Thyroid gland (tissue), 4 donors: ENCODE data around the gene TAS1R2. TPM values are rescaled to one million over a fixed set of nuclear protein-coding genes. Genes with fewer than 3 reads are reported as not detected.

ENCODE experiments used
- DNase-seq, 2 donors: peaks; one replicate each; pipeline ENCODE4 v3.0.0-alpha.2; 2019
- H3K27ac ChIP-seq, 3 donors: fragments of 200-600 bp; sonication (generic); 1 replicate in 2 of 3; 2 replicates in 1 of 3; pipeline ENCODE4 v1.5.1; 2016 to 2019; ENCODE audit warnings: mild to moderate bottlenecking in 1 of 3, moderate library complexity in 1 of 3
- H3K27me3 ChIP-seq: fragments of 200-600 bp; sonication (generic); one replicate; pipeline ENCODE4 v1.5.1; 2019
- H3K36me3 ChIP-seq, 2 donors: fragments of 200-600 bp; sonication (generic); one replicate each; pipeline ENCODE4 v1.5.1; 2016 to 2019
- H3K4me1 ChIP-seq, 2 donors: fragments of 200-600 bp; sonication (generic); one replicate each; pipeline ENCODE4 v1.5.1; 2017 to 2019
- H3K4me3 ChIP-seq, 3 donors: fragments of 200-600 bp; sonication (generic); replicated peaks in 1 of 3; 1 replicate in 2 of 3; 2 replicates in 1 of 3; pipeline ENCODE4 v1.5.1; 2016; ENCODE audit warnings: mild to moderate bottlenecking in 1 of 3
- H3K9me3 ChIP-seq: fragments of 200-600 bp; sonication (generic); one replicate; pipeline ENCODE4 v1.5.1; 2017
- CTCF ChIP-seq, 6 experiments: fragments of 200-600 bp in 3 of 6; fragments of 450-650 bp in 3 of 6; sonication (generic) in 3 of 6; IDR thresholded peaks; one replicate each; pipeline ENCODE4 v1.5.1; 2016 to 2019; ENCODE audit warnings: antibody characterized with exemption in 6 of 6, mild to moderate bottlenecking in 2 of 6, inconsistent platforms in 1 of 6, moderate library complexity in 1 of 6
- POLR2A ChIP-seq, 2 donors: fragments of 450-650 bp; IDR thresholded peaks; one replicate each; pipeline ENCODE4 v1.6.1; 2017; ENCODE audit warnings: antibody characterized with exemption in 2 of 2, mild to moderate bottlenecking in 2 of 2, moderate library complexity in 1 of 2
- WGBS, 2 donors: methylation state at CpG; one replicate each; pipeline ENCODE4 v1.1.5; 2017; 5-methylcytosine and 5-hydroxymethylcytosine counted together
- intact Hi-C: fragments of 100-400 bp; cut with DNase I; formaldehyde crosslinking; loops from one replicate; pipeline ENCODE4 v1.15.1; 2023
- microRNA counts, 2 donors: library from miRNA; unstranded; fragments of <30 nt; microRNA quantifications; one replicate each; lab custom pipeline; 2016 to 2017
- microRNA-seq: library from miRNA; unstranded; fragments of <30 nt; microRNA quantifications from one replicate; pipeline ENCODE4, GENCODE V29; 2016
- small RNA-seq: library from RNA; depleted of rRNA; stranded (forward); fragments of <200 nt; gene quantifications from one replicate; pipeline ENCODE3, GENCODE V24; 2016
- total RNA-seq, 4 donors: library from RNA; depleted of rRNA; stranded (reverse); fragments of >200 nt; gene quantifications; one replicate each; pipeline ENCODE4 v1.2.3, GENCODE V29; 2016

TAS1R2 gene
- total RNA-seq, 4 donors from 2014 or later, result not detected

GRCh38 chr1:18793164-18793563, 66.3 kb downstream of the TAS1R2 start:
- no peak for DNase-seq
- TF ChIP-seq POLR2A (IDR thresholded peaks at IDR 0.05), result no peak
- no peak for TF ChIP-seq CTCF (IDR thresholded peaks at IDR 0.05)
- intact Hi-C loops, result no loop called here
- Histone ChIP-seq H3K36me3 (no peaks in the 10 kb centered on the region), H3K27me3 (no peaks in the 10 kb centered on the region), H3K9me3 (no peaks in the 10 kb centered on the region), H3K27ac (no peak overlapping the region), H3K4me3 (no peak overlapping the region), H3K4me1 (no peaks in the 10 kb centered on the region)
- WGBS, 2 donors, result 81% methylated on average over 9 to 10 of the region's 10 CpGs

- 58 to 94% methylated on average over 2 to 3 of the region's 3 CpGs for WGBS, 2 donors
- Histone ChIP-seq H3K36me3 (no peaks in the 10 kb centered on the region), H3K4me1 (no peaks in the 10 kb centered on the region), H3K4me3 (no peak overlapping the region), H3K9me3 (no peaks in the 10 kb centered on the region), H3K27me3 (no peaks in the 10 kb centered on the region), H3K27ac (no peak overlapping the region)
- intact Hi-C loops, result no loop called here
- no peak for TF ChIP-seq POLR2A (IDR thresholded peaks at IDR 0.05)
- no peak for TF ChIP-seq CTCF (IDR thresholded peaks at IDR 0.05)
- no peak for DNase-seq
These were observed 66.7 kb downstream of the TAS1R2 start for GRCh38 chr1:18792747-18793146.

MicroRNA genes within 50 kb of the gene (microRNA counts, 767-probe panel; counts per million panel counts)
- 0 to 3,148 counts per million in 2 donors for microRNA hsa-miR-1290 (lab: Ali Mortazavi, UCI)

Small RNAs within 50 kb of the gene (microRNA-seq; reads per million reads assigned to microRNA genes)
- gene MIR1290 (not detected), gene MIR4695 (not detected)

Small RNAs within 50 kb of the gene (small RNA-seq; reads per million reads assigned to genes)
- gene MIR1290, result not detected
- gene MIR4695, result not detected

Other genes with a start within 250 kb of the TAS1R2 start
- gene PAX7, start 228.8 kb downstream of the TAS1R2 start, total RNA-seq, result under 1 TPM in 1 of 4 donors, not detected in 3; 0.78 TPM
- gene ALDH4A1, start 42.9 kb upstream of the TAS1R2 start, total RNA-seq, result 10 to 100 TPM in 3 of 4 donors, 1 to 10 TPM in 1; 5.4 to 29.9 (median 18.6) TPM
- 10 to 100 TPM in 3 of 4 donors, 1 to 10 TPM in 1; 7.2 to 11.3 (median 10.1) TPM for gene IFFO2, start 97.0 kb upstream of the TAS1R2 start, total RNA-seq